Lower leg skin (tissue), 4 donors: ENCODE data around the gene MCTP2. TPM values are rescaled to one million over a fixed set of nuclear protein-coding genes. Genes with fewer than 3 reads are reported as not detected.

Source experiments
- DNase-seq, 2 donors: peaks; one replicate each; pipeline ENCODE4 v3.0.0-alpha.2; 2019; ENCODE audit warnings: low spot score in 2 of 2
- H3K4me3 ChIP-seq: fragments of 200-600 bp; sonication (generic); 2 replicates; pipeline ENCODE4 v1.5.1; 2017; ENCODE audit warnings: mild to moderate bottlenecking, low read depth; ENCODE audit not compliant: poor library complexity, severe bottlenecking
- POLR2A ChIP-seq, 2 donors: fragments of 450-650 bp; IDR thresholded peaks; one replicate each; pipeline ENCODE4 v1.6.1; 2016 to 2017; ENCODE audit warnings: antibody characterized with exemption in 2 of 2, mild to moderate bottlenecking in 1 of 2, moderate library complexity in 1 of 2
- WGBS, 2 donors: methylation state at CpG; one replicate each; pipeline ENCODE4 v1.1.5; 2018; 5-methylcytosine and 5-hydroxymethylcytosine counted together
- intact Hi-C: fragments of 100-400 bp; cut with DNase I; formaldehyde crosslinking; loops from one replicate; pipeline ENCODE4 v1.15.0; 2023; ENCODE audit warnings: low total_unique reads
- total RNA-seq, 4 donors: library from RNA; depleted of rRNA; stranded (reverse); fragments of >200 nt; gene quantifications; one replicate each; pipeline ENCODE4 v1.1.0, GENCODE V29; 2016
- TF ChIP-seq, protein P1 (sequence below), 3 donors: fragments of 450-650 bp; IDR thresholded peaks; one replicate each; pipeline ENCODE4 v1.5.1; 2016; ENCODE audit warnings: antibody characterized with exemption in 3 of 3, mild to moderate bottlenecking in 3 of 3, moderate library complexity in 2 of 3

MCTP2 gene
- total RNA-seq, 4 donors from 2014 or later, result 18.9 to 24.1 (median 20.4) TPM

GRCh38 chr15:94231723-94232468 lies 535 bp downstream of the MCTP2 start:
- peak overlapping the region; percentile 54 for H3K4me3 ChIP-seq
- peak in 1 of 2 donors; percentile 87 for DNase-seq
- WGBS, 2 donors, result 7 to 10% methylated on average over 23 to 25 of the region's 25 CpGs
- intact Hi-C loops, result no loop called here
- TF ChIP-seq, protein P1, sequence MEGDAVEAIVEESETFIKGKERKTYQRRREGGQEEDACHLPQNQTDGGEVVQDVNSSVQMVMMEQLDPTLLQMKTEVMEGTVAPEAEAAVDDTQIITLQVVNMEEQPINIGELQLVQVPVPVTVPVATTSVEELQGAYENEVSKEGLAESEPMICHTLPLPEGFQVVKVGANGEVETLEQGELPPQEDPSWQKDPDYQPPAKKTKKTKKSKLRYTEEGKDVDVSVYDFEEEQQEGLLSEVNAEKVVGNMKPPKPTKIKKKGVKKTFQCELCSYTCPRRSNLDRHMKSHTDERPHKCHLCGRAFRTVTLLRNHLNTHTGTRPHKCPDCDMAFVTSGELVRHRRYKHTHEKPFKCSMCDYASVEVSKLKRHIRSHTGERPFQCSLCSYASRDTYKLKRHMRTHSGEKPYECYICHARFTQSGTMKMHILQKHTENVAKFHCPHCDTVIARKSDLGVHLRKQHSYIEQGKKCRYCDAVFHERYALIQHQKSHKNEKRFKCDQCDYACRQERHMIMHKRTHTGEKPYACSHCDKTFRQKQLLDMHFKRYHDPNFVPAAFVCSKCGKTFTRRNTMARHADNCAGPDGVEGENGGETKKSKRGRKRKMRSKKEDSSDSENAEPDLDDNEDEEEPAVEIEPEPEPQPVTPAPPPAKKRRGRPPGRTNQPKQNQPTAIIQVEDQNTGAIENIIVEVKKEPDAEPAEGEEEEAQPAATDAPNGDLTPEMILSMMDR (IDR thresholded peaks at IDR 0.05), result no peak
- no peak for TF ChIP-seq POLR2A (IDR thresholded peaks at IDR 0.05)

DNA sequence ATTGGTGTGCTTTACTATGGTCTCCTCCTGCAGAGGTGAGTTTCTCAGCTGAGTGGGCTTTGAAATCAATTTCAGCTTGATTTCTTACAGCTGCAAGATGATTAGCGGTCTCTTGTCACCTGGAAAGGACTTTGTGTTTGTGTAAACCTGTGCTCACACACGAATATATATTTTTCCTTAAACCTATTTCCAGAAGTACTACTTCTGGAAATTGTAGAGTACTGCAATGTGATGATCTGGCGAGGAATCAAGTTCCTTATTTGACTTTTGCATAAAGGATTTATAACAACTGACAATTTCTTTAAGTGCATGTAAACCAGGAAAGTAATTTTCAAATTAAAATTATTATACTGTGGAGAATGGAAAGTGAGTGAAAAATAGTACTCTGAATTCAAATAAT lies 2.1 kb downstream of the MCTP2 start:
- no peak overlapping the region for H3K4me3 ChIP-seq

GRCh38 chr15:94234300-94234699 lies 2.9 kb downstream of the MCTP2 start:
- TF ChIP-seq POLR2A (IDR thresholded peaks at IDR 0.05), result no peak
- TF ChIP-seq, protein P1 (IDR thresholded peaks at IDR 0.05), result no peak
- no peak overlapping the region for H3K4me3 ChIP-seq
- intact Hi-C loops, result no loop called here
- 49 to 55% methylated on average over 3 of the region's 3 CpGs for WGBS, 2 donors
- no peak for DNase-seq

More for the DNA sequence above, 2.1 kb downstream of the MCTP2 start:
- DNase-seq, result no peak
- WGBS, 2 donors, result 63 to 65% methylated on average over 3 of the region's 3 CpGs
- TF ChIP-seq, protein P1 (IDR thresholded peaks at IDR 0.05), result no peak
- no peak for TF ChIP-seq POLR2A (IDR thresholded peaks at IDR 0.05)
- intact Hi-C loops, result no loop called here

GRCh38 chr15:94235041-94235440 lies 3.7 kb downstream of the MCTP2 start:
- intact Hi-C loops, result no loop called here
- no peak for DNase-seq
- WGBS, 2 donors, result 90 to 94% methylated on average over 14 of the region's 14 CpGs
- no peak overlapping the region for H3K4me3 ChIP-seq
- no peak for TF ChIP-seq POLR2A (IDR thresholded peaks at IDR 0.05)
- TF ChIP-seq, protein P1 (IDR thresholded peaks at IDR 0.05), result no peak

DNA sequence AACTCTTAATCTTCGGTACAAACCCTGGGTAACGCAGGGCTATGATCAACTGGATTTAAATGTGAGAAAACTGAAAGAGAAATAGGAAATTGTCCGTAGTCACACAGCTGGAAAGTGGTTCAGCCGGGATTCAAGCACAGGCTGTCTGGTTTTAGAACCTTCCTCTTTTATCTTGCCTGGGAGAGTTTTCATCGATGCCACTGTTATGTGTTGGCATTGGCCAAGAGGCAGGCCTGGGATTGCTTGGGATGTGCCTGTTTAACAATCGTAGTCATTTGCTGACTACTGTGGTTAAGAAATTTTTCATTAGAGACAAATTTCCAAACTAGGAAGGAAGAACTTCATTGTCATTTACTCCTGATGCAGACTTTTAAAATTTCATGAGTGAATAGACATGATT lies 4.3 kb downstream of the MCTP2 start:
- intact Hi-C loops, result no loop called here
- H3K4me3 ChIP-seq, result no peak overlapping the region
- no peak for DNase-seq
- 60 to 64% methylated on average over 6 of the region's 6 CpGs for WGBS, 2 donors
- TF ChIP-seq POLR2A (IDR thresholded peaks at IDR 0.05), result no peak
- TF ChIP-seq, protein P1 (IDR thresholded peaks at IDR 0.05), result no peak

GRCh38 chr15:94236608-94237007 lies 5.2 kb downstream of the MCTP2 start:
- no peak for DNase-seq
- intact Hi-C loops, result no loop called here
- TF ChIP-seq, protein P1 (IDR thresholded peaks at IDR 0.05), result no peak
- TF ChIP-seq POLR2A (IDR thresholded peaks at IDR 0.05), result no peak
- WGBS, 2 donors, result 75 to 79% methylated on average over 4 of the region's 4 CpGs
- H3K4me3 ChIP-seq, result no peak overlapping the region
